HG02885 (cell line): ENCODE measurements around the gene GRM7.

Source experiments
- ATAC-seq: cut with Tn5 transposase; IDR thresholded peaks from one replicate; pipeline ENCODE4 v1.9.1; 2021; ENCODE audit warnings: mild to moderate bottlenecking; ENCODE audit not compliant: unreplicated experiment, poor library complexity

The GRM7 gene

GRCh38 chr3:7621046-7621630 is 760.2 kb downstream of the GRM7 start:
- ATAC-seq, result no peak

GRCh38 chr3:7621651-7622050 is 760.7 kb downstream of the GRM7 start:
- ATAC-seq, result no peak

- no peak for ATAC-seq
Measured at GRCh38 chr3:7625021-7625420, 764.1 kb downstream of the GRM7 start.

- no peak for ATAC-seq
Measured at GRCh38 chr3:7630351-7630911, 769.5 kb downstream of the GRM7 start.

- ATAC-seq, result no peak
Measured at GRCh38 chr3:7630925-7631324, 770.0 kb downstream of the GRM7 start.

- ATAC-seq, result no peak
Measured at GRCh38 chr3:7632305-7632704, 771.4 kb downstream of the GRM7 start.

- no peak for ATAC-seq
Measured at GRCh38 chr3:7637694-7638093, 776.8 kb downstream of the GRM7 start.

- ATAC-seq, result no peak
Measured at GRCh38 chr3:7638103-7638502, 777.2 kb downstream of the GRM7 start.

- no peak for ATAC-seq
Measured at GRCh38 chr3:7640787-7641186, 779.9 kb downstream of the GRM7 start.

- no peak for ATAC-seq
Measured at GRCh38 chr3:7646851-7647250, 785.9 kb downstream of the GRM7 start.

- no peak for ATAC-seq
Measured at GRCh38 chr3:7650466-7650865, 789.6 kb downstream of the GRM7 start.

GRCh38 chr3:7651274-7651673 is 790.4 kb downstream of the GRM7 start:
- no peak for ATAC-seq

- no peak for ATAC-seq
Measured at GRCh38 chr3:7657214-7658112, 796.5 kb downstream of the GRM7 start.

GRCh38 chr3:7658294-7658693 is 797.4 kb downstream of the GRM7 start:
- ATAC-seq, result no peak

GRCh38 chr3:7659079-7659478 is 798.2 kb downstream of the GRM7 start:
- no peak for ATAC-seq

GRCh38 chr3:7663771-7664170 is 802.9 kb downstream of the GRM7 start:
- no peak for ATAC-seq

- no peak for ATAC-seq
Measured at GRCh38 chr3:7667774-7668173, 806.9 kb downstream of the GRM7 start.

GRCh38 chr3:7669641-7670040 is 808.7 kb downstream of the GRM7 start:
- ATAC-seq, result no peak

GRCh38 chr3:7678521-7678920 is 817.6 kb downstream of the GRM7 start:
- no peak for ATAC-seq

- no peak for ATAC-seq
Measured at GRCh38 chr3:7682822-7683229, 821.9 kb downstream of the GRM7 start.

- no peak for ATAC-seq
Measured at GRCh38 chr3:7683426-7683825, 822.5 kb downstream of the GRM7 start.
